ENCODE measurements around the gene ARHGEF12. TPM values are rescaled to one million over a fixed set of nuclear protein-coding genes. Genes with fewer than 3 reads are reported as not detected.

Gene ARHGEF12
- total and polyA plus RNA-seq, 2 experiments from 2014 or later, result 9.0 to 38.9 TPM

GRCh38 chr11:120384476-120384875 is 48.3 kb downstream of the ARHGEF12 start (continued):
- TF ChIP-seq CTCF (conservative IDR thresholded peaks at IDR 0.05; ENCODE audit: low read depth in 2 of 2) (no peak), CREB1 (CRISPR knock-in tag; IDR thresholded peaks at IDR 0.05; ENCODE audit: low read depth) (no peak), NANOG (IDR thresholded peaks at IDR 0.05; ENCODE audit: borderline replicate concordance) (no peak)

GRCh38 chr11:120385110-120385509 is 48.9 kb downstream of the ARHGEF12 start:
- Mint-ChIP-seq H3K9me3 (peaks cover 20% of the 10 kb centered on the region), H3K4me3 (no peak overlapping the region), H3K4me1 (peaks cover 17% of the 10 kb centered on the region), H3K27me3 (ENCODE audit: insufficient read depth, low read depth, poor library complexity) (peaks cover 2% of the 10 kb centered on the region), H3K27ac (no peak overlapping the region), H3K36me3 (ENCODE audit: low read depth) (peaks cover 11% of the 10 kb centered on the region)
- Histone ChIP-seq H3K4me1 (ENCODE audit: insufficient read depth) (peaks cover 20% of the 10 kb centered on the region), H3K27ac (ENCODE audit: low read depth) (no peak overlapping the region), H3K27me3 (ENCODE audit: insufficient read depth) (no peaks in the 10 kb centered on the region), H3K4me2 (no peak overlapping the region), H2AFZ (no peak overlapping the region), H3K9me2 (ENCODE audit: insufficient read depth) (no peaks in the 10 kb centered on the region), H3K36me3 (ENCODE audit: insufficient read depth) (no peaks in the 10 kb centered on the region), H3K4me3 (no peak overlapping the region), H4K20me1 (replicated peaks; ENCODE audit: insufficient read depth) (no peaks in the 10 kb centered on the region), H3K79me2 (replicated peaks; ENCODE audit: insufficient read depth) (peaks cover 97% of the 10 kb centered on the region), H3F3A (replicated peaks; ENCODE audit: low read depth) (no peaks in the 10 kb centered on the region)
- ATAC-seq (peak; percentile 65), DNase-seq (ENCODE audit: low spot score) (peak; percentile 41)
- TF ChIP-seq STAT1 (IDR thresholded peaks at IDR 0.05; ENCODE audit: unreplicated experiment) (no peak), EZH2phosphoT487 (IDR thresholded peaks at IDR 0.05; ENCODE audit: unreplicated experiment) (no peak), ZNF462 (CRISPR knock-in tag; IDR thresholded peaks at IDR 0.05) (no peak), CTCF (conservative IDR thresholded peaks at IDR 0.05; ENCODE audit: low read depth in 2 of 2) (no peak), JUNB (IDR thresholded peaks at IDR 0.05; ENCODE audit: unreplicated experiment) (no peak), POLR2AphosphoS5 (IDR thresholded peaks at IDR 0.05; ENCODE audit: low read depth) (no peak), ZNF331 (CRISPR knock-in tag; IDR thresholded peaks at IDR 0.05; ENCODE audit: low read depth) (no peak), ETS1 (IDR thresholded peaks at IDR 0.05) (no peak), CREB1 (CRISPR knock-in tag; IDR thresholded peaks at IDR 0.05; ENCODE audit: low read depth) (no peak)
